ENCODE data around the gene ADAMTSL2.

The ADAMTSL2 gene

DNA sequence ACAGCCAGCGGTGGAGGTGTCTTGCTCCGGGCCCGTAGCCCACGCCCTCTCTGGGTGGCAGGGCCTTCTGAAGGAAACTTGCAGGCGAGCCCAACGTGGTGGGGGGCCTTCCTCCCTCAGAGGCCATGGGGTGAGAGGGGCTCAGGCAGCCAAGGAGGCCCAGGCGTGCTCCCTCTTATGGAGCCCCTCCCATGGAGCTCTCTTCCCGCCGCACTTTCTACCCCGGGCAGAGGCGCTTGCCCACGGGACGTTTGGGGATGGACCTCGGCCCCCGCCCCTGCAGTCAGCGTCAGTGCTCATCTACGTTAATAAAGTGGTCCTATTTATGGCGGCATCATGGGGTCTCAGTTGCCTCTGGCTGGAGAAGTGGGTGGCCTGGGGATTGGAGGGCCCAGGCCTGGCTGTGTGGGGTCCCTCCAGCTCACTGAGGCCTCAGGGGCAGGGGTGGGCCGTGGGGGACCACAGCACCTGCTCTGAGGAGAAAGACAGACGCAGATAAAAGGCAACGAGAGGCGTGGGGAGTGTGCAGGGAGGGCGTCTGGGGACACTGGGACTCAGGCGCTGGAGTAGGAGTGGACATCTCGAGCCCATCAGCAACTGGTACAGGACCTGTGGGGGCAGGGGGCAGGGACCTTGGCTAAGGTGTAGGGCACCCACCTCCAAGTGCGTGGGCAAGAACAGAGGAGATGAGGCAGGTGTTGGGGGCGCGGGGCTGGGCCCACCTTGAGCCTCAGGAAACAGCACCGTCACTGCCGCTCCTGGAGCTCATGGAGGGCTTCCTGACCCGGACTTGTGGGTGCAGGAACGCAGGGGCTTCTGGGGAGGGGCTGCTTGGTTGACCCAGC, 40.9 kb downstream of the ADAMTSL2 start:
- no peak for DNase-seq (ENCODE audit: low read depth in 2 of 2)

DNA sequence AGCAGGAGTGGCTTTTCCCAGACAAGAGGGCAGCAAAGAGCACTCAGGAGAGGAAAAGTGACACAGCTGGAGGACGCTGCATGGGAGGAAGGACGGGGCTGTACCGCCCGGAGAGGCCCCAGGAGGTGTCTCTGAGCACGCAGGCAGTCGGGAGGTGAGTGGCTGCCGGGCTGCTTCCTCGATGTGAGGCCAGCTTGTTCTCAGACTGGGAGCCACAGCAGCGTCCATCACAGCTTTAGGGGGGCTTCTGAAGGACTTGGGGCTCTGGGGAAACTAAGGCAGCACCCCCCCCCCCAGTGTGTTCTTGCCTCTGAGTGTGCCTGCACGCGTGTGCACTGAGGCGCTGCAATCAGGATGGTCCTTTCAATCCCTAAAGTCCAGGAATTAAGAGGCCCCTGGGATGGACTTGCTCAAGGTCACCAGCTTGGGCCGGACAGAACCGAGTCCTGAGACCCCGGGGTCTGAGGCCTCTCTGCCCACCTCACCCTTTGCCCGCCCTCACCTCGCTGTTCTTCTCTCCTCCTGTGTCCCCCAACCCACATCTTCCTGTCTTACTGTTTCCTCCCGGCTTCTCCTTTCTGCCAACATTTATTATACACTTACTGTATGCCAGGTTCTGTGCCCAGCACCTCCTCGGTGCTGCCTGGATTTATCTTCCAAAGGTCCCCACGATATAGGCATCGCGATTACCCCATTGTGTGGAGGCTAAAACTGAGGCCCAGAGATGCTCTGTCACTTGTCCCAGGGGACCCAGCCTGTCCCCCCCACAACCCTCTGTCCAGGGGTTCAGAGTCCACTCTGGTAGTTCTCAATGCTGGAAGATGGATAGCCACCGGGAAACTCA, 41.7 kb downstream of the ADAMTSL2 start:
- DNase-seq (ENCODE audit: low read depth in 2 of 2): no peak

DNA sequence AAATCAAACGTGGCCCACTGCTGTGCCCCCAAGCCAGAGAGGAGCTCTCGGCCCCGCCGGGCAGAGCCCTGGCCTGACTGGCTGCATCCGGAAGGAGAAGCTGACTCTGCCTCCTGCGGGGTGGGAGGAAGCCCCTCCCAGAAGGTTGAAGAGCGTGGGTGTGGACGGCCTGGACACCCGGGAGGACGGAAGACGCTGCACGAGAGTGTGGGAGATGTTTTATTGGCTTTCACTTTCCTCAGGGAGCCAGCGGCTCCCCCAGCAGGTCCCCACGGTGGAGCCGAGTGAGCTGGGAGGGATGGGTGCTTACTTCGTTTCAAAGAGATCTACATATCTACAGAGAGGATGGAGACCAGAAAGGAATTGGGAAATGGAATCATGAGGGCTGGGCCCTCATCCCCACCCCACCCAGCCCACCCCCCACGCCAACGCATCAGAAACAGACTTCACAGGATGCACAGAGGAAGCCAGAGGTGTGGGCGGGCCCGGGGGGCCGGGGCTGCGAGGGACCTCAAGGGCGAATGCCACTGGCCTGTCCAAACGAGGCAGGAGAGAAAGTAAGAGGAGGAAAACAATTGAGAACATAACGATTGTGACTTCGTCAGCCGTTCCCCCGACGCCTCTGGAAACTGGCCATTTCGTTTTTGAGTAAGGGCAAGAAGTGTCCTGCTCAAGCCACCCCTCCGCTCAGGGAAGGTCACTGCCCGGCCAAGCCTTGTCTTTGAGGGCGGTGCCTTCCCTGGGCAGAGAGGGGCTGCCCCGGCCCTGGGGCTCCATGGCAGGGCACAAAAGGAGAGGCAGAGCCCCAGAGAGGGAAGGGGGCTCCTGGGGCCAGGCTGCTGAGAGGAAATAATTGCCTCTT, 42.6 kb downstream of the ADAMTSL2 start:
- no peak for DNase-seq (ENCODE audit: low read depth in 2 of 2)

DNA sequence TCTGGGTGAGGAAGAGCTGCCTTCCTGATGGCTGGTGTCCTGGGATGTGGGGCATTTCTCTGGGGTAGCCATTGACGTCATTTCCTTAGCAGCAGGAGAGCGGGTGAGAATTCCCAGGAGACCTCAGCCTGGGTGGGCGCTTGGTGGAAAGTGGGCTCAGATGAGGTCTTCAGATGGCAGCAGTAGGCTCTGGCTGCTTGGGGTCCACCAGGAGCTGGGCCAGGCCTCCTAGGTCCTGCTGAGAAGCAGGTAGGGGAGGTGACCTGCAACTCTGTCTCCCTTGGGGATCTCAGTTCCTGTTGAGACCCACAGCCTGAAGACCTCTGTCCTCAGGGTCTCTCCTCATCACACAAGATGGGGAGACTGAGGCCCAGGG, 43.2 kb downstream of the ADAMTSL2 start:
- no peak for DNase-seq (ENCODE audit: low read depth in 2 of 2)

DNA sequence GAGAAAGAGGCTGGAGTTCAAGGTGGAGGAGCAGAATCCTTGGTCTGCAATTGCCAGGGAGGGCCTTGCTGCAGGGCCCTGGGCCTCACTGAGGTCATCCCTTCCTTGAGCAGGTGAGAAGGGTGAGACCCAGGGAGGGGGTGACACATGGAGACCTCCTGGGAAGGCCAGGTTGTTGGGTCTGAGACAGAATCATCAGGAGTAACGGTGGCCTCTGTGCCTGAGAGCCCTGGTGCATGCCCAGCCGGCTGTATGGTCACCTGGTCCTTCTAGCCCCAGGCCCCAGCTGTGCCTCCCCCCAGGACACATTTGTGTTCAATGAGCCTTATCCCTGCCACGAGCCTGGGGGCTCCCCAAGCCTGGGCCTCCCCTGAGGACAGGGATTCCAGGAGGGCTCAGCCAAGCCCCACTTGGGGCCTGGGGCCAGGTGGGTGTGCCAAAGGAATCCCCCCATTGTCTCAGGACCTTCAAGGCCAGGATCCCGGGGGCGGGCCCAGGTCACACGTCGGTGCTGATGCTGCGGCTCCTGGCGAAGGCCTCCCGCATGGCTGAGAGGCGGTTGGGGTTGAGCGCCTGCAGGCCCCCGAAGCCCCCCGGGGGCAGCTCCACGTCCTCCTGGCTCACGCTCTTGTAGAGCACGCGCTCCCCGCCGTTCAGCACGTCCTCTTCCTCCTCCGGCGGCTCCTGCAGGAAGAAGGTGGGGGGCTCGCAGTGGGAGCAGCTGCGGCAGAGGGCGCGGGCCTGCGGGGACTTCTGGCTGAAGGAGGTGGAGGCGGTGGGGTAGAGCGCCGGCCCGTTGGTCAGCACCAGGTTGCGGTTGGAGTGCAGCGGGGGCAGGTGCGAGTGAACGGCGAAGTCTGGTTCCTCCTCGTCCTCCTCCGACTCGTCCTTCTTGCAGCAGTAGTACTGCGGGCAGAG, 44.3 kb downstream of the ADAMTSL2 start:
- no peak for DNase-seq (ENCODE audit: low read depth in 2 of 2)

DNA sequence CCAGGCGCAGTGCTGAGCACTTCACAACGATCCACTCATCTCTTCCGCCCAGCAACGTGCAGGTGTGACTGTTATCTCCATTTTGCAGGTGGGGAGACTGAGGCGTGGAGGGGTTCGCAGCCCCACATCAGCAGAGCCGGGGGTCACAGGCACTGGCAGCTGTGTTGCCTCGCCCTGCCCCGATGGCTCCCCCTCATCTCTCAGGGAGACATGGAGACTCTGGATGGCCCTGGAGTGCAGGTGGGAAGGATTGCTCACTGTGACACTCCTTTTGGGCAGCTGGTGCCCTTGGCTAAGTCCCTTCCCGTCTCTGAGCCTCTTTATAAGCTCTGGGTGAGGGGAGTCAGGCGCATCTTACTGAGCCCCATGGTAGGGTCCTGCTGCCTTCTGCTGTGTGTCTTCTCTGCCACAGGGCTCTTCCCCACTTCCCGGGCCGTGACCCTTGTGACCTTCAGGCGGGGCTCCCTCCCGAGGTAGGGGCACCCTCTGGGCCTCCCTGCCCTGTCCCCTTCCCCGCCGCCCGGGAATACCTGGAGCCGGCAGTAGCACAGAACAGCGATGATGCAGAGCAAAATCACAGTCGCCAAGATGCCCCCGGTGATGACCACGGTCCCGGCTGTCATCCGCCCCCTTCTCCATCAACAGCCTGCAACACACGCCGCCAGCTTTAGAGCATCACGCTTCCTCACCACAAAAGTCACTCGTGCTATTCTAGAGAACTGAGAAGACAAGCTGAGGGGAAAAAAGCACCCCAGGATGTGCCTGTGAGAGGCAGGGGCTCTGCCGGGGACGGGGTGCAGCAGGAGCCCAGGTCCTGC, 45.3 kb downstream of the ADAMTSL2 start:
- DNase-seq (ENCODE audit: low read depth in 2 of 2): no peak

DNA sequence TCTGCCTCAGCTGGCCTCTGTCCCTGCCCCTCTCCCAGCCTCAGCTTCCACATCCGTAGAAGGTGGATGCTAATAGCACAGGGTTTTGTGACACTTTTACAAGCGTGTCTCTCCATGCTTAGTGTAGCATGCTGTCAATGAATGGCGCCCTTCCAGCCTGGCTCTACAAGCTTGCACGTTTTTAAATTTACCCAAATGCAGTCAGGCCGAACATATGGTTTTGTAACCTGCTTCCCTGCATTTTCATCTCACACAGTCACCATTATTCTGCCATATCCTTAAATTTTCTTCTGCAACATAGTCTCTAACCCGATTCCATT, 45.9 kb downstream of the ADAMTSL2 start:
- DNase-seq (ENCODE audit: low read depth in 2 of 2): no peak

DNA sequence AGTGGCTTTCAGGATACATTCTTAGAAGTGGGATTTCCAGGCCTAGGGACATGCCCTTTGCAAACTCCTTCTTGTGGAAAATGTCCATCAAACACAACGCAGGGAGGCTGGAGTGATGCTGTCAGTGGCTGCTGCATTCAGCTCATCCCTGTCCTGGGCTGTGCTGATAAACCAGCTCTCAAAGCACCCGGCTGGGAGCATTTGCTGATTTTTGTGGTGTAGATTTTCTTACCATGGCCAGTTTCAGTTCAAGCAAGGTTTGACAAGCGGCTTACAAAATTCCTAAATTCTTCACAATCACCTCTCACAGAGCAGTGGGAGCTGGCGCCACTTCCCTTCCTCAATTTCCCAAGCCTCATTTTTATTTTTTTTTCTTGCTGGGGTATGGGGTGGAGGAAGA, 46.5 kb downstream of the ADAMTSL2 start:
- no peak for DNase-seq (ENCODE audit: low read depth in 2 of 2)

DNA sequence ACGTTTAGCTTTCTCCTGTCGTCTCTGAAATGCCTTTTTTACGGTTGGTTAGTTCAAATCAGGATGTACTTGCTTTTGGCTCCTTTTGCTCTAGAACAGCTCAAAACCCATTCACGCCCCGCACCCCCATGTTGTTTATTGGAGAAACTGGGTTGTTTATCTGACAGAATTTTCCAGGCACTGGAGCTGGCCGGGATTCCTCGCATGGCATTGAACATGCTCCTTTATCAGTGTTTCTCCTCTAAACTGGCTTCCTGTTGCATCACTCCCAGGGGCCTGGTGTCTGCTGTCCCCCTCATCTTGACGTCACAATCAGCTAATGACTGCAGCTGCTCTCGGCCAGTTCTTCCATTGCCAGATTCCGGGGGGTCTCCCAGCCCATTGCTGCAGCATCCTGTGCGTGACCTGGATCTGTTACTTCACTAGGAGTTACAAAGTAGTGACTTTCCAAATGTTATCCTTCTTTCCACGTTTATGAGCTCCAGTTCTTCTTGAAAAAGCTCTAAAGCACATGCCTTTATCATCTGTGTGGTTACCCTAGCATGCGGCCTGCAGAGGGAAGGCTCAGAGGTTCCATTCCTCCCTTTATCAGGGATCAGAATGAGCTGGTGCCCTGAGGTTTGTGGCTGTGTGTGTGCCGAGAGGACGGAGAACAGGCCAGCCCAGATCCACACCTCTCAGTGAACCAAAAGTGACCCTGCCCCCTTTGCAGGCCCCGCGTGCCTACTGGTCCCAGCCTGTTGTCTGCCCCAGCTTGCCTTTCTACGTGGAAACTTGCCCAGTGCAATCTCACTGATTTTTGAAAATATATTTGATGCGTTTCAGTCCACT, 47.2 kb downstream of the ADAMTSL2 start:
- no peak for DNase-seq (ENCODE audit: low read depth in 2 of 2)

DNA sequence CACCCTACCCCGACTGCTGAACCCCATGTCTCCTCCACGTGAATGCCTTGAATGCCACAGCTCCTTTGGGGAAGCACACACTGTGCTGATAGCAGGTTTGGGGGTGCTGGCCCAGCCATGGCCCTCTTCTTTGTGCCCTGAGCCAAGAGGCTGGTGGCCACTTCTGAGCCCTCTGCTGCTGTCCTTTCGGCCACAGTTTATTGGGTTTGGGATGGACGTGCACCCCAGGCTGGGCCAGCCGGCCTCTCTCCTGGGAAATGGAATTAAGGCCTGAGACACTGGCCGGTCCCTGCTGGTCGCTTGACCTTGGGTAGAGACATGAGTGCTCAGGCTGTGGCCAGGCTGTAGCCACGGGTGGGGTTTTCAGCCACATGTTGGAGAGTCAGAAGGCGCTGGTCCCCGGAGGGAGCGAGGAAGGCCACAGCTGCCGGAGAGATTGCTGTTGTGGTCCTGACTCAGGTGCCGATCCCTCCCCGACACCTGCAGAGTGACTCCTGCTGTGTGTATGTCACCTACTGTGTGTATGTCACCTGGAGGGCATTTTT, 48.1 kb downstream of the ADAMTSL2 start:
- no peak for DNase-seq (ENCODE audit: low read depth in 2 of 2)

DNA sequence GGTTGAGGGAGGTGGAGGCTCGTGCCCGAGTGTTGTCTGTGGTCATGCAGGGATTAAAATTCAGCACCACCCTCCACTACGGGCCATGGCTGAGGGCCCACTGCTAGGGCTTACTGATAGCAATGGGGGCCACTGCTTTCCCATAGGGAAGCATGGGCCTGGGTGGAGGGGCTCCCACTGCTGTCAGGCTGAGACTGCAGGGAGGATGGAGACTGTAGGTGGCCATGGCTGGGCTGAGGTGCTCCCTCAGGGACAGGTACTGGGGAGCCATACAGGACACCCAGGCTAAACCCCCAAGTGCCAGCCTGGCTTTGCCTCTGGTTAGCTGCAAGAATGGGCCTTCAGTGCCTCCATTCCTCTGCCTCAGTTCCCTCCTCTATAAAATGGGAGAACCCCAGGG, 48.6 kb downstream of the ADAMTSL2 start:
- DNase-seq (ENCODE audit: low read depth in 2 of 2): no peak

DNA sequence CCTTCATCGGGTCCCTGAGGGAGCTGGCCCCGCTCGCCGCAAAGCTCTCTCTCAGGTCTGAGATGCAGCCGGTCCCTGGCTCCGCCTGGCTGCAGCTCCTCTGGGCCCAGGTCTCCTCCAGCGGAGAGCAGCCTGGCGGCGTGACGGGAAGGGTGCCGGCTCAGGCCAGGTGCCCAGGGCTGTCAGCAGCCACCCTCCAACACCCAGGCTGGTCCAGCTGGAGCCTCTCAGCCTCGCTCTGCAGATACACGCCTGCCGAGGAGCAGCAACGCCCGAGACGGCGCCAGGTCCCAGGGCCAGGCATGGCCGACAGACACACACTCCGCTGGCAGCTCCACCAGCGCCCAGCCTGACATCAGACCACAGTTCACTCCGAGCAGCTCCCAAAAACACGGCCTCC, 49.1 kb downstream of the ADAMTSL2 start:
- no peak for DNase-seq (ENCODE audit: low read depth in 2 of 2)

DNA sequence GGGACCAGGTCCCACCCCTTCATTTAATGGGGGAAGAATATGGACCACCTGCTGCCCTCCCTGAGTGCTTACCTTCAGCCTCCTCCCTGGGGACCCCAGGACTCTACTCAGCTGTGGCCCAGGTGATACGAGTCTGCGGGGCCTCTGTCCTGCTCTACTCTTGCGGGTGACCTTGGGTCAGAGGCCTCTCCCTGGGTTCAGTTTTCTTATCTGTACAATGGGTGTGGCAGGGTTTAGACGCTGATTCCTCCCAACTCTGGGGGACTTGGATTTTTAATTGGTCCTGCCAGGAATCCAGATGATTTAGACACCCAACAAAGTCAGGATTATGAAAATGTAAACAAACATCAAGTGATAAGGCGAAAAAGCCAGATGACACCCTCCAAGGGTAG, 49.7 kb downstream of the ADAMTSL2 start:
- no peak for DNase-seq (ENCODE audit: low read depth in 2 of 2)

DNA sequence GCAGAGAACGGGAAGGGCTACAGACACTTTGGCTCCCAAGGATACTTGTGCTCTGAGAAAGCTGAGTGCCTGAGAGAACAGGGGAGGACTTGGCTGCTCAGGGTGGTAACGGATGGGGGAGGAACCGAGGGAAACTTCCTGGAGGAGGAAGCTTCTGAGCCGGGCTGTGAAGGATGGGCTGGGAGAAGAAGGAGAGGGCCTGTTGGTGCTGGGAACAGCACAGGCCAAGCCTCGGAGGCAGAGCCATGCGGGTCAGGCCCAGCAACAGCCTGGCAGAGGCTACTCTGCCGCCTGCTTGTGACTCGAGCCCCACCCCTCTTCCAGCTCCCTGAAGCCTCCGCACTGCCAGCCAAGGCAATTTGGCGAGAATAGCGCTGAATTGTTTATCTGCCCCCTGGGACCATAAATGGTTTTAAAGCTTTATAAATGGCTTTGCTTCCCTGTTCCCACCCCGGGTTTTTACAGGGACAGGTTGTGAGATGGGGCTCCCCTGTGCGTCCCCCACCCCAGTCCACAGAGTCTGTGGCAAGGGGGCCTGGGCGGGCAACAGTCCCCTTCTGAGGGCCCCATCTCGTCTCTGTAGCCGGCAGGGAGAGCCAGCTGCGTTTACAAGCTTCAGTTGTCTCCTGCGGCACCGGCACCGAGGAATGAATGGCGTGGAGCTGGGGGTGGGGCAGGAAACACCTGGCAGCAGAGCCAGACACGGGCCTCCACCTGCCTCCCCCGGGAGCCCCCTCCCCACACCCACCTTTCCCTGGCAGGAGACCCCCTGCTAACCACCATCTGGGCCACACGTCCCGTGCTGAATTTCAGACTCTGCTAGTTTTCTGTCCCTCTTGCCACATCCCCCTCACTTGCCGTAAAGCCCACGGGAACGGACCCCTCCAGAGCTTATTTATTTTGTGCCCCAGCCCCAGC, 50.3 kb downstream of the ADAMTSL2 start:
- no peak for DNase-seq (ENCODE audit: low read depth in 2 of 2)

DNA sequence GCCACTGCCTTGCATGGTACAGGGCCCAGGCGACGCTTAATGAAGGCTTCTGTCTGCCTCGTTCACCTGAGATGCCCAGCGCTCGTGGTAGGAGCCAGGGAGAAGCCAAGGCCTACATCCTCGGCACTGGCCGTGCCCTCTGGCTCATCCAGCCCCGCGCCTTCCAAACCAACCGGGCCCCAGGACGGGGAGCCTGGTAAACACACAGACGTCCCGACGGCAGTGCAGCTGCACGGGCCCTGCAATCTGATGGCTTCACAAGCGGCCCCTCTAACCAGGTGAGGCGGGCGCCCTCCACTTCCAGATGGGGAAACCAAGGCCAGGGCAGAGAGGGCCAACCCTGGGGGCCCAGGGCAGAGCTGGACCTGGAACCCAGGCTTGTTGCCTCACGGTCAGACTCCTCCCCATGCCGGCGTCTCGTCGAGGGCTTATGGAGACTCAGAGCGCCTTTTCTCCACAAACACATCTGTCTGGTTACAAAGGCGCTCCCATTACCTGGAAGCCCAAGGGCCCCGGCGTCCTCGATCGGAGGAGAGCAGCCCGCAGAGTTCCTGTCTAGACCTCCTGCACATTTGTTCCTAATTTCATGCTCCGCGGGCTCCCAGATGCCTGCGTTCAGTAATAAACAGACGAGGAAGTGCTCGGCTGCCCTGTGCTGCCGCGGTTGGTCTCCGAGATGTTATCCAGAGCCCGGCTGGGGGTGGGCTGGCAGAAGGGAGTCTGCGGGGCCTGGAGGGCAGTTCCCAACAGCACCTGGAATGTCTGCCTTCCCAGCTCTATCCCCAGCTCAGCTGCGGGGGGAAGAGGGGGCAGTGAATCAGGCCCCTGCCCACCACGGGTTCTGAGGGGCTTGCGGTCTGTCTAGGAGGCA, 51.2 kb downstream of the ADAMTSL2 start:
- DNase-seq (ENCODE audit: low read depth in 2 of 2): no peak

DNA sequence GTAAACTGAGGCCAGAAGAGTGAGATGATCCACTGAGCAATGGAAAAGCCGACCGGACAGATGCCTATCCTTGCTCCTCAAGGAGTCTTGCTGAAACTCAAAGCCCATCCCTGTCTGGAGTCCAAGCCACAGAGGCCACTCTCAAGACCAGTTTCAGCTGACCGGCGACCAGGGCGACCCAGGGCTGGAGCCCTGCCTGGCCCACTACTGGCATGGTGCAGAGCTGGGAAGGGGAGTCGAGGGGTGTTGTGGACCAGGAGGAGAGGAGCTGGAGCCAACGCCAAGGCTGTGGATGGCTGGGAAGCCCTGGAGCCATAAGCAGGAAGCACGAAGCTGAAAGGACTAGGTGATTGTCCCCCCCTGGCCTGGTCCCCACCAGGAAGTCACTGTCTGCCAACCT, 52.5 kb downstream of the ADAMTSL2 start:
- DNase-seq (ENCODE audit: low read depth in 2 of 2): no peak

DNA sequence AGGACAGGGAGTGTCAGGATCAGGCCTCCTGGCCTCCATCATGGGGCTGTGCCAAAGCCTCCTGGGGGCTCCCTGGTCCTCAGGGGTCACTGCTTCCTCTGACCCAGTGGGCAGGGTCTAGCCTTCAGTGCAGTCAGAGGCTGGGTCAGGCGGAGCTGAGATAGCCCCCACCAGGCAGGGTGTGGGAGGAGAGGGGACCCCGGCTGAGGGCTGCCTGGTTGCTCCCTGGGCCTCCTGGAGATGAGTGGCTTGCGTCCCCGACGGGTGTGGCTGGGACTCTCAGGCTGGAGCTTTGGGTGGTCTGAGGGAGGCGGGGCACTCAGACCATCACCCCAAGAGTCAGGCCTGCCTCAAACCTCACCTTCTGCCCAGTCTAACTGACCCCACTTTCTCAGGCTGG, 53.0 kb downstream of the ADAMTSL2 start:
- no peak for DNase-seq (ENCODE audit: low read depth in 2 of 2)

All from stimulated activated CD4-positive, alpha-beta T cell treated with anti-CD3 and anti-CD28 coated beads, Interleukin-12 subunit alpha, Interleukin-12 subunit beta, amount 100 ng/mL, for 24 hours (primary cell).